Right lobe of liver (tissue), 6 donors: ENCODE results near the gene CCDC33. TPM values are rescaled to one million over a fixed set of nuclear protein-coding genes. Genes with fewer than 3 reads are reported as not detected.

Source experiments
- ATAC-seq, 4 donors: fragments of 200-7000 bp; cut with Tn5 transposase; one replicate each; pipeline ENCODE4 v1.9.1; 2020; ENCODE audit warnings: mild to moderate bottlenecking in 4 of 4, moderate library complexity in 4 of 4
- DNase-seq, 3 donors: peaks; one replicate each; pipeline ENCODE4 v3.0.0-alpha.2; 2020
- H3K27ac ChIP-seq, 3 donors: fragments of 200-600 bp; one replicate each; pipeline ENCODE4 v1.8.0; 2022
- H3K27me3 ChIP-seq, 2 donors: fragments of 200-600 bp; one replicate each; pipeline ENCODE4 v1.8.0; 2022
- H3K36me3 ChIP-seq, 4 donors: fragments of 200-600 bp; sonication (generic) in 1 of 4; one replicate each; pipeline versions ENCODE4 v1.5.1 to v1.8.0; 2017 to 2022; ENCODE audit warnings: control low read depth in 1 of 4
- H3K4me1 ChIP-seq, 4 donors: fragments of 200-600 bp; sonication (generic) in 1 of 4; one replicate each; pipeline versions ENCODE4 v1.5.1 to v1.8.0; 2017 to 2022; ENCODE audit warnings: control low read depth in 1 of 4
- H3K4me3 ChIP-seq, 3 donors: fragments of 200-600 bp; one replicate each; pipeline ENCODE4 v1.8.0; 2022
- H3K9me3 ChIP-seq, 4 donors: fragments of 200-600 bp; sonication (generic) in 1 of 4; one replicate each; pipeline versions ENCODE4 v1.5.1 to v1.8.0; 2017 to 2022; ENCODE audit warnings: control low read depth in 1 of 4
- CTCF ChIP-seq, 4 donors: fragments of 200-600 bp in 3 of 4; fragments of 450-650 bp in 1 of 4; IDR thresholded peaks; one replicate each; pipeline versions ENCODE4 v1.5.1 to v1.8.0; 2016 to 2022; ENCODE audit warnings: antibody characterized with exemption in 4 of 4, mild to moderate bottlenecking in 2 of 4
- POLR2A ChIP-seq: fragments of 450-650 bp; IDR thresholded peaks from one replicate; pipeline ENCODE4 v1.6.1; 2017; ENCODE audit warnings: antibody characterized with exemption, mild to moderate bottlenecking
- WGBS: methylation state at CpG from one replicate; pipeline ENCODE4 v1.1.6; 2018; ENCODE audit warnings: low coverage, low lambda C conversion rate; ENCODE audit not compliant: insufficient coverage; ENCODE audit errors: missing lambda C conversion rate; 5-methylcytosine and 5-hydroxymethylcytosine counted together
- intact Hi-C, 2 donors: fragments of 100-400 bp; cut with DNase I; formaldehyde crosslinking; loops; one replicate each; pipeline versions ENCODE4 v1.11.2 to v1.14.1; 2022
- total RNA-seq, 6 experiments: library from RNA; depleted of rRNA in 2 of 6; stranded (reverse); fragments of >200 nt in 2 of 6; fragmentation: NEBNext Ultra II Directional in 3 of 6; extraction: Animal tissue kit (Norgen Biotek cat#: 25700) in 3 of 6; gene quantifications; one replicate each; pipeline versions ENCODE4 v1.1.0 to v1.2.4, GENCODE V29; 2016 to 2023
- donor health status: DM: no; HTN: yes; CAD: no.
- donor health status: DM: no; HTN: no; CAD: no.
- donor health status: DM: no; HTN: no; CAD: no.
- donor health status: DM: no; HTN: yes; CAD: no.
- donor health status: DM: no; HTN: yes; CAD: no.

CCDC33 gene
- total RNA-seq, 6 experiments from 2014 or later, result not detected

GRCh38 chr15:74322558-74323180 is 86.5 kb downstream of the CCDC33 start:
- ATAC-seq (peak; percentile 75 to 89 (median 85)), DNase-seq (peak; percentile 59 to 71 (median 66))
- TF ChIP-seq POLR2A (no peak), CTCF (IDR thresholded peaks at IDR 0.05) (peak; percentile 66 to 81 (median 77))
- 0% methylated on average over 1 of the region's 6 CpGs for WGBS
- no peaks in the 10 kb centered on the region for H3K36me3 ChIP-seq
- H3K4me1 ChIP-seq, result no peaks in the 10 kb centered on the region
- no peaks in the 10 kb centered on the region for H3K27me3 ChIP-seq
- H3K9me3 ChIP-seq, result no peaks in the 10 kb centered on the region
- intact Hi-C loops, result loop anchor here in 1 of 2 donors (10.0 kb wide), 1 partner anchor 358 kb away; no protein-coding TSS in a partner anchor
- no peak overlapping the region for H3K27ac ChIP-seq
- H3K4me3 ChIP-seq, result no peak overlapping the region

GRCh38 chr15:74324714-74325113 is 88.6 kb downstream of the CCDC33 start:
- TF ChIP-seq CTCF (IDR thresholded peaks at IDR 0.05), result no peak
- TF ChIP-seq POLR2A, result no peak
- intact Hi-C loops, result loop anchor here in 1 of 2 donors (10.0 kb wide), 1 partner anchor 360 kb away; no protein-coding TSS in a partner anchor
- Histone ChIP-seq H3K4me3 (no peak overlapping the region), H3K36me3 (no peaks in the 10 kb centered on the region), H3K27ac (no peak overlapping the region), H3K27me3 (no peaks in the 10 kb centered on the region), H3K9me3 (no peaks in the 10 kb centered on the region), H3K4me1 (no peaks in the 10 kb centered on the region)
- WGBS, result 50% methylated on average over 3 of the region's 3 CpGs
- DNase-seq (no peak), ATAC-seq (no peak)

GRCh38 chr15:74326746-74327145 is 90.6 kb downstream of the CCDC33 start:
- intact Hi-C loops, result loop anchor here in 1 of 2 donors (10.0 kb wide), 1 partner anchor 362 kb away; no protein-coding TSS in a partner anchor
- Histone ChIP-seq H3K4me3 (no peak overlapping the region), H3K4me1 (no peaks in the 10 kb centered on the region), H3K27me3 (no peaks in the 10 kb centered on the region), H3K27ac (no peak overlapping the region), H3K9me3 (no peaks in the 10 kb centered on the region), H3K36me3 (no peaks in the 10 kb centered on the region)
- WGBS, result 58% methylated on average over 2 of the region's 4 CpGs
- ATAC-seq, result peak in 1 of 4 donors; percentile 15
- TF ChIP-seq CTCF (IDR thresholded peaks at IDR 0.05) (no peak), POLR2A (no peak)
- DNase-seq, result no peak

- WGBS, result 78% methylated on average over 3 of the region's 6 CpGs
These were observed 91.6 kb downstream of the CCDC33 start for GRCh38 chr15:74327756-74328155.

More at GRCh38 chr15:74327756-74328155, 91.6 kb downstream of the CCDC33 start:
- Histone ChIP-seq H3K9me3 (no peaks in the 10 kb centered on the region), H3K4me1 (no peaks in the 10 kb centered on the region), H3K27ac (no peak overlapping the region), H3K36me3 (no peaks in the 10 kb centered on the region), H3K27me3 (no peaks in the 10 kb centered on the region), H3K4me3 (no peak overlapping the region)
- no peak for DNase-seq
- no peak for ATAC-seq
- intact Hi-C loops, result loop anchor here in 1 of 2 donors (10.0 kb wide), 1 partner anchor 363 kb away; no protein-coding TSS in a partner anchor
- no peak for TF ChIP-seq CTCF (IDR thresholded peaks at IDR 0.05)
- TF ChIP-seq POLR2A, result no peak
